ENCODE measurements around the gene SLC22A6.

The SLC22A6 gene

GRCh38 chr11:62984451-62984991 lies at the start of gene SLC22A6:
Gene SLC22A6, minus strand, starts transcription at chr11:62984967. Its CDS starts 277 bp downstream, at chr11:62984690.
- peak in 2 of 58 donors; percentile 16 to 20 for DNase-seq

DNA sequence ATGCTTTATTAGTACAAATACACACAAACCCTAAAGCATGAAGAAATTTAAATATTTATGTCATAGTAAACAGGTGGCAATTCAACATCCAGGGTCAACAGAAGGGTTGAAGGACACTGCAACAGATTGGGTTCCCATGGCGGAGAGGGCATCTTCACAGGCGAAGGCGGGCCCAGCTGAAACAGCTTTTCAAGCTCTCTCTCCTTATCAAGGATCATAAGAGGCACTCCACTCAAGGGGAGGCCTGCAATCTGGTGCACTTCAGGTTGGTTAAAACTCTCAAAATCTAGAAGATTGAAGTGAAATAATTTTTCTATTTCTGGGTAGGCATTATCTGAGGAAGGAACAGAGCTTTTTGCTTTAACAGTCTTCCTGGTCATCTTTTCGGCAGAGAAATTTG lies 47.7 kb upstream of the SLC22A6 start:
- DNase-seq: no peak

GRCh38 chr11:63023841-63024648 lies 39.3 kb upstream of the SLC22A6 start:
- DNase-seq: peak; percentile 14 to 96 (median 78)

DNA sequence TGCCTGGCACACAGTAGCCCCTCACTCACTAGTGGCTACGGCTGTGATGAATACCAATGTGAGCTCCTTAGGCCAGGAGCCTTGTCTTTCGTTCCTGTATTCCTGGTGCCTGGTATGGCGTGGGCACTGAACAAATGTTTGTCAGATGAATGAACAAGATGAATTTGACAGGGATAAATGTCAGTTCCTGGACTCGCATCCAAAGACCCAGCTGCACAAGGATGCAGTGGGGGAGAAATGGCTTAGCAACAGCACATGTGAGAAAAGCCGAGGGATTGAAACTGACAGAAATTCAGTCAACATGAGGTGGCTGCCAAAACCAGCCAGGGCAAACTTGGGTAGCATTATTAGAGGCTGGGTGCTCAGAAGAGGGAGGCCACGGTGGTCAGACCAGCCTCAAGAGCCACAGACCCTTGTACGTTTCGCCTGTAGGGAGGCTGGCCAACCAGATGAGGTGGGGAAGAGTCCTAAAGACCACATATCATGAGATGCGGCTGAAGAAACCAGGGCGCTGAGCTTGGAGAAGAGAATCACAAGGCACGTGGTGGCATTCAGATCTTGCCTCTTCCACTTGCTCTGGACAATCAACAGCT lies 38.6 kb upstream of the SLC22A6 start:
- peak in 23 of 58 donors; percentile 8 to 71 (median 39) for DNase-seq

DNA sequence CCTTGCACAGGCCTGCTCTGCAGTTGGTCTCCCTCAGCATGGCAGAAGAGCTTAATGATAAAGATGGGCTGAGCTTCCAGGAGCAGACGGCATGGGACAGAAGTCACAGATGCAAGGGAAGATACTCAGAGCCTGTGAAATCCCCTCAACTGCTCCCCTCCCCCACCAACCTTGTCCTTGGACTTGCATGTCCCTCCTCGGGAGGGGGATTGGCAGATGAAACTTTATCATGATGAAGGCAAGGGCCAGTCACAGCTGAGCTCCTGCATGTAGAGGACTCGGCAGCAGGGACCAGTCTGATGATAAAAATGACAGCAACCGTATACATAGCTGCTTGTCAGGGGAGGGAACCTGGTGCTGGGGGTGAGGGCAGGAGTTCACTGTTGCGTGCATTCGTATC lies 37.7 kb upstream of the SLC22A6 start:
- no peak for DNase-seq

DNA sequence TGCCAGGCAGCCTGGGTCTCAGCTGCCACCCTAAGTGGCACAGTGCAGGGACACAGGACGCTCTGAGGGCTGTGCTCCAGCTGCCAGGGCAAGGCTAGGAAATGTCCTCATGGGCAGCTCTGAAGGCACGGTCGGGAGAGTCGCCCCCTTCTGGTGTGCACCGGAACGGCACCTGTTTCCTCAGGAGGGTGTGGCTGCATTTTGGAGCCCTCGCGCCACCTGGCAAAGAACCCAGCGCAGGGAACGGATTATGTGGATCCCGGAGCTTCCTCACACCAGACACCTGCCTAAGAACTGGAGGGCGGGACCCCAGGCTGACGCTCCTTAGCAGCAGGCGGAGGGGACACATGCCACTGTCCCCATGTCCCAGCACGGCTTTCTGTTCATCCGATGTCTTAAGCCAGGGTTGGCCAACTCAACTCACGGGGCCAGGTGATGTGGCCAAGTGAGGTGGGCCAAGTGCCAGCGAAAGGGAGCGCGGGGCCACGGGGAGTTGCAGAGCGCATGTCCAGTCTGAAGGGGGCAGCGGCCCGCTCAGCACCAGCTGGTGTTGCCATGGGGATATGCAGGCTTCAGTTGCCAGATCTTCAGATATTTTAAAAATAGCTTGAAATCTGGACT lies 36.0 kb upstream of the SLC22A6 start:
- peak in 20 of 58 donors; percentile 8 to 58 (median 24) for DNase-seq

GRCh38 chr11:63019506-63019905 lies 34.7 kb upstream of the SLC22A6 start:
- no peak for DNase-seq

GRCh38 chr11:63017306-63017974 lies 32.7 kb upstream of the SLC22A6 start:
- no peak for DNase-seq

DNA sequence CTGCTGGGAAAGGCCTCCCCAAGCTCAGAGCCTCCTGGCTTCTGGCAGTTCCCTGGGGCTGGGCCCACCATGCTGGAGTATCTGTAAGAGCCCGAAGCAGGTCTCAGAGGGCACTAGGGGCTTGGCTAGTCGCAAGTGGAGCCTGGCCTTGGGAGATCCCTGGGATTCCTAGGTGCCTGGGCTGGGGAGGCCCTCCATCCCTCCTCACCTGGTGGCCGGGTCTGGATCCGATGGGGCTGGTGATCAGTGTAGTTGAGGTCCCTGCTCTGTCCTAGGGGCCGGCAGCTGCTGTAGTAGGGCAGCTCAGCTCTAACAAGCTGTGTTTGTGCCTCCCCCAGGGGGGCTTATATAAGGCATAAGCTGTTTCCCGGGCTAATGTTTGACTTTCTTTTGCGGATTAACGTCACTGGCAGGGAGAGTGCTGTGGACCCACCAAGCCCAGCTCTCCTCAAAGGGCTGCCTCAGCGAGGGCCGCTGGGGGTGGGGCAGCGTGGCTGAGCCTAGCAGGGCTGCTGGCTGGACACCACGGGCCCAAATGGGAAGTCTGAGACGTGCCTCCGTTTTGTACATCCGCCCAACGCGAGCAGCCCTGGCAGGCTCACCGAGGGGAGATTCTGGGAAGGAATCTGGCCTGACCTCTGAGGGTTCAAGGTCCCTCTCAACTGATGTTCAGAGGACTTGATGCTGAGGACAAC lies 30.9 kb upstream of the SLC22A6 start, which contains the start of gene SLC22A8:
Gene SLC22A8 (minus strand): TSS at position 321 of the 695 bp plus-strand sequence. CDS start 883 bp downstream, outside the sequence.
- no peak for DNase-seq

DNA sequence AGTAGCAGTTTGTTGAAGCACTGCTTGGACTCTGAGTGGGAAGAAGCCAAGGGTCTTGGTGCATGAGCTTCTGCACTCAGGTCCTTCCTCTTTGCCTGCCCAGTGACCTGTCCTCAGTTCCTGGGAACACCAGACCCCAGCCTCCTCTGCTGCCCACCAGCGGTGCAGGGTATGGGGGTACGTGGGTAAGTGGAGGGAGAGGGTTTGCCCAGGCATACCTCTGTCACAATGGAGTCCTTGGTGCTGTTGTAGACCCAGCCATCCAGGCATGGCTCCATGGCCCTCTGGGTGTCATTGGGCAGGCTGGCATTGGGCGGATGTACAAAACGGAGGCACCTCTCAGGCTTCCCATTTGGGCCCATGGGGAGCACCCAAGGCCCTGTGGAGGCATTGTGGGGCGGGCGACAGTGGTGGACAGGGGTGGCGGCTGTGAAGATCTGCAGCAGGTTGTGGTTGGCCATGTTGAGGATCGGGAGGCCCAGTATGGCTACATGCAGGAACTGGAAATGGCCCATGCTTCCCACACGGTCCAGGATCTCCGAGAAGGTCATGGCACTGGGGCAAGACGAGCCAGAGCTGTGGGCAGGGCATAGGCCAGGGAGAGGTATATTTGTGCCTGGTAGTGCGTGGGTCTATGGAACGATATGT lies 29.8 kb upstream of the SLC22A6 start:
- DNase-seq: no peak

- no peak for DNase-seq
These were observed 28.1 kb upstream of the SLC22A6 start for GRCh38 chr11:63012839-63013238.

- no peak for DNase-seq
These were observed 27.7 kb upstream of the SLC22A6 start for GRCh38 chr11:63012430-63012829.

- no peak for DNase-seq
These were observed 26.2 kb upstream of the SLC22A6 start for GRCh38 chr11:63010934-63011439.

- no peak for DNase-seq
These were observed 23.2 kb upstream of the SLC22A6 start for GRCh38 chr11:63007920-63008319.

- peak in 3 of 58 donors; percentile 7 to 26 (median 13) for DNase-seq
These were observed 16.7 kb upstream of the SLC22A6 start for GRCh38 chr11:63001456-63001855.

DNA sequence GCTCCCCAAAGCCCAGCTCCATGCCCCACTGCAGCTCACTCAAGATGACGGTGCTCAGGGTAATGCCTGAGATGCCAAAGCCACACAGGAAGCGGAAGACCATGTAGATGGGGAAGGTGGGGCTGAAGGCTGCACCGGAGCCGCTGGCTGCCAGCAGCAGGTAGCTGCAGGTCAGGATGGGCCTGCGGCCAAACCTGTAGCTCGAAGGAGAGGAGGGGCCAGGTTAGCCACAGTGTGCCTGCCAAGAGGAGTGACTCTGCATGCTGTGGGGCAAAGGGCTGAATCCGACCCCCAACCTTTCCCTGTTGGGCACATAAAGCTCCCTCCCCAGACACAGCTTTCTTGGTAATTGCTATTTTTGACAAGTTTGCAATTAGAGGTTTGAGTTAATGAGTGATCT lies 14.9 kb upstream of the SLC22A6 start:
- DNase-seq: no peak

- DNase-seq: no peak
These were observed 14.4 kb upstream of the SLC22A6 start for GRCh38 chr11:62999156-62999555.

DNA sequence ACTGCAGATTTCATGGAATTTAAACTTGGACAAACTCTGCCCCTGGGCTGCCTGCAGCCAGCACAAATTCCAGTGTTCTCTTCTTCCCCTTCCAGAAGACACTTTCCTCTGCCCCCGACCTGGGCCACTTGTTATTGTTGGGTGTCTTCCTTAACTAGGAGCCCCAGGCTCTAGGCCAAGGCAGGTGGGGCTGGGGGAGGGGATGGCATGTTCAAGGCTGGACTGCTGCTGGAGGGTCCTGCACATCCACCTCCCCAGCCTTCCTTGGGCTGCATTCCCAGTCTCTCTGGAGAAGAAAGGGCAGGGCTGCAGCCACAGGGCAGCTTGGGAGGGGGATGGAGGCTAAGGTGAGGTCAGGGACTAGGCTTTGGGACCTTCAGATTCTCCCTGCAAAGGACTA lies 11.5 kb upstream of the SLC22A6 start:
- DNase-seq: no peak

GRCh38 chr11:62994775-62995174 lies 10.0 kb upstream of the SLC22A6 start:
- DNase-seq: no peak

DNA sequence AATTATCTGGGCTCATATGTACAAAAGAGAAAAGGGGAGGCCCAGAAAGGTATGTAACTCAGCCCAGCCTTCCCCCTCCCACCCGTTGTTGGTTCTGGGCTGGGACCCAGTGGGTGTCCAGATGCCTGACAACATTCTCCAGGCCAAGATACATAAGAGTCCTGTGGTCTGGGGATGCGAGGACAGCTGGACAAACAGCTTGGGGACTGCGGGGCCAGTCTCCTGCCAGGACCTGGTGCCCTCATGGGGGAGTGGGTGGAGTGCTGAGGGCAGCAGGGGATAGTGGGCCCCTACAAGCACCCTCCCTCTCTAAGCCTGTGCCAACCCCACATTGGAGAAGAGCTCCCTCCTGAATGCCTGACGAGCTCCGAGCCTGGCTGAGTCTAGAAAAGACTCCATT lies 3.5 kb upstream of the SLC22A6 start:
- DNase-seq: no peak
